GM18951 (cell line): Measurements from ENCODE around the gene LENG9.

Experiments used
- POLR2A ChIP-seq: IDR thresholded peaks from 4 replicates; pipeline ENCODE4 v1.6.1; 2011; ENCODE audit warnings: mild to moderate bottlenecking; ENCODE audit not compliant: insufficient read length, insufficient read depth; ENCODE audit errors: extremely low read depth
- in situ Hi-C: fragments of 300-500 bp; cut with MboI; formaldehyde crosslinking; loops from one replicate; pipeline ENCODE4 v1.12.0; 2022; ENCODE audit warnings: low sequenced_read_pairs, mixed read lengths, inconsistent platforms; ENCODE audit not compliant: unreplicated experiment

LENG9 gene

DNA sequence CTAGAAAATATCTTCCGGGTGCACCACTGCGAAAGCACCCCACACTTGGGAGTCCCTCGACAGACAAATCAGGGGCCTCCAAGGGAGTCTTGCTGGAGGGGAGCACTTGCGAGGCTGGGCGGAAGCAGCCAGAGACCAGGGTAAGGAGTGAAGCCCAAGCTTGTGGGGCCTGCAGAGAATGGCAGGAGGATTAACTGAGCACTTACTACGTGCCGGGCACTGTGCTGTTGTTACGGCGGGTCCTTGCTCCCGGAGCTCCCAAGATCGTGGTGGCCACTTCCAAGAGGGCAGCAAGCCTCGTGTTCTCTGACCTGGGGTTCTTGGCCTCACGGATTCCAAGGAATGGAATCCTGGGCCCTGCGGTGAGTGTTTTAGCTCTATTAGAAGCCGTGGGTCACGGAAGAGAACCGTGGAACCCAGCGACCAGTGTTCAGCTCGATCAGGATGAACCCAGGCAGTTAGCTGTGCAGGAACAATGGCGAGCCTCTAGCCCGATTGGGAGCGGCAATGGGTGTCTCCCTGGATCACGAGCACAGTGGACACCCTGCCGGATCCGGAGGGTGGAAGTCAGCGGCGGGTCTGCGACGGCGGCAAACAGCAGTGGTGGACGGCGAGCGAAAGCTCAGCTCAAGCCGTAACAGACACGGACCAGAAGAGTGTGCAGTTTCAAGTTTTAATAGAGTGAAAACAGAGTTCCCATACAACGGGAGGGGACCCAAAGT lies 38.8 kb downstream of the LENG9 start:
- in situ Hi-C loops: no loop called here
- no peak for TF ChIP-seq POLR2A

DNA sequence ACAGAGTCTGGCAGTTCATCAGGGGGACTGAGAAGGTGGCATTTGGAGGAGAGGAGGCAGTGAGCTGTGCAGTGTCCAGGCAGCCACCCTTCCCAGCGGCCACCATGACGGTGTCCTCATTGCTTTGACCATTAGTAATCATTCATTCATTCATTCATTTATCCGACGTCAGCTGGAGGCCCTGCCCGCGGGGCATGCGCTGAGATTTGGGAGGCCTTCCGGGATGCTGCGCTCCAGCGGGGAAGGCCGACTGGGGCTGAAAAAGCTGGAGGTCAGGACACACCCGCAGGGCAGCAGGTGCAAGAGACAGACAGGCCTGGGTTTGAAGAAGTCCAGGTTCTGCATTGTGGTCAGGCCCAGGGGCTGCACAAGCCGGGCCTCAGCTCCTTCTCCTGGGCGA lies 39.4 kb downstream of the LENG9 start:
- no peak for TF ChIP-seq POLR2A
- in situ Hi-C loops: no loop called here

DNA sequence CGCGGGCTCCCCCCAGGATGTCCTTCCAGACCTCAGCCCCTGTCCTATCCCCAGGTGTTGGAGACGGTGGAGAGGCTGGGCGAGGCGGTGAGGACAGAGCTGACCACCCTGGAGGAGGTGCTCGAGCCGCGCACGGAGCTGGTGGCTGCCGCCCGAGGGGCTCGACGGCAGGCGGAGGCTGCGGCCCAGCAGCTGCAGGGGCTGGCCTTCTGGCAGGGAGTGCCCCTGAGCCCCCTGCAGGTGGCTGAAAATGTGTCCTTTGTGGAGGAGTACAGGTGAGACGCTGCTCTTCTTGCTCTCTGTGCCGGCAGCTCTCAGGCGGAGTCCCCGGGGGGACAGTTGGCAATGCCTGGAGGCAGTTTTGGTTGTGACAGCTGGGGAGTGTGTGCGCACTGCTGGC lies 41.4 kb downstream of the LENG9 start:
- no peak for TF ChIP-seq POLR2A
- in situ Hi-C loops: no loop called here

DNA sequence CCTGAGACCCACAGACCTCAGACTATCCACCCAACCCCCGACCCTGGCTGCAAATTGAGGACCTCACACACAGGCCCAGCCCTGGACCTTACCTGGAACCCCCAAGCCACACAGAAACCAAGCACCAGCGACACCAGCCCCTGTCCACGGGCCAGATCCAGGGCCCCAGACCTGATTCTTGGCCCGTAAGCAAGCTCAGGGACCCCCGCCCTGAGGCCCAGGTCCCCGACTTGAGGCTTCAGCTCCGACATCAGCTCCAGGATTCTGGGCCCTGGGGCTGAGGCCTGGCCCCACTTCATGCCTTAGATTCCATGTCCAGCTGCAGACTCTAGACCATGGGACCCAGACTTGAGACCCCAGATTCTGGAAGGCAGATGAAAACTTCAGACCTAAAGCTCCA lies 42.1 kb downstream of the LENG9 start:
- TF ChIP-seq POLR2A: no peak
- in situ Hi-C loops: no loop called here

DNA sequence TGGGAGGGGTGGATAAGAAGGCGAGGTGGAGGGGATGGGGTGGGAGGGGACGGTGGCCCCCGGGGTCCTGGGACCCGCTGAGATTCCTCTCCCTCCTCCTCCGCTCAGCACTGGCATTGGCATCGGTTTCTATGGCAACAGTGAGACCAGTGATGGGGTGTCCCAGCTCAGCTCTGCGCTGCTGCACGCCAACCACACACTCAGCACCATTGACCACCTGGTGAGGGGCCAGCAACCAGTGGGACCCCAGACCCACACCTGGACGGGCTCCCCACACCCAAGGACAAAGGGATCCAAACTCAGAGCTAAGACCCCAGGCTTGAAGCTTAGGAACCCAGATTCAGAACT lies 42.4 kb downstream of the LENG9 start:
- in situ Hi-C loops: no loop called here

DNA sequence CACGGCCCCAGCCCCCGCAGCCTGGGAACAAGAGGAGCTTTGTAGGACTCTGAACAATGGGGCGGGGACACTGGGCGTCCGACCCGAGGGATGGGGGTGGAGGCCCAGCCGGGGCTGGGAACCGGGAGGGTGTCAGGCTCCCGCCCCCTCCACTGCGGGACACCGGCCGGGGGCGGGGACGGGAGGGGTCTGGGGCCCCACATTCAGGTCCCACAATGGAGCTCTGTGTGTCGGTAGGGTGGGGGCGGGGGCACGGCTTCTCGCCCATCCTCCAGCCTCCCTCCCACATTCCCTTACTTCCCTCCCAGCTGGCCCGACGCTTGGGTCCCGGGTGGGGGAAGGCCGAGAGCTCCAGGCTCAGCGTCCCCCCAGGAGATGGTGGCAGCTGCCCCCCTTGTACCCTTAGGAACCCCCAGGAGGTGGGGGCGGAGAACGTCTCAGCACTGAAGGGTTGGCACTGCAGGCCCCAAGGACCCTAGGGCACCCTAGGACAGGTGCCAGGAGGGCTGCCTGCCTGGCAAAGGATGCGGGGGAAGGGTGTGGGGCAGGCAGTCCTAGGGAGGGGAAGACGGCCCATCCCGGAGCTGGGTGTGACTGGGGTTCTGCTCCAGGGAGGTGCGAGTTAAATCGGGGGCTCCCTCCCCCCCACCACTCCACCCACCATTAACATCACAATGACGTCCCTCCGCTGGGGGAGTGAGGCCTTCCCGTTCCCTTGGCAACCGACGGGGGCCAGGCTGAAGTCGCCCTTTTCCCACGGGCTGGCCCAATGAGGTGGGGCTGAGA lies 43.0 kb downstream of the LENG9 start:
- in situ Hi-C loops: no loop called here
- no peak for TF ChIP-seq POLR2A

More for the DNA sequence above, 42.4 kb downstream of the LENG9 start:
- TF ChIP-seq POLR2A: no peak

DNA sequence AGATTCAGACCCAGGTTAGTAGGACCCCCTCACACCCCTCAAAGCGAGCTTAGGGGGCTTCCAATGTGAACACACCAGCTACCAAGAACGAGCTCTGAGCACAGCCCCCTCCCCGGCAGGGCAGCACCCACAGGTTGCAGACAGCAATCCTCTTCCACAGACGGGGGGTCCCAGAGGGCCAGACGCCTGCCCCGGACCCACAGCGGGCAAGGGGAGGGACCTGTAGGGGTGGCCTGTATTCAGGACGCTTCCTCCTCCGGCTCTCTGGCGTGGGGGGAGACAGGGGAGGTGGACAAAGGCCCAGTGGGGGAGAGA lies 43.6 kb downstream of the LENG9 start:
- in situ Hi-C loops: no loop called here
- no peak for TF ChIP-seq POLR2A

DNA sequence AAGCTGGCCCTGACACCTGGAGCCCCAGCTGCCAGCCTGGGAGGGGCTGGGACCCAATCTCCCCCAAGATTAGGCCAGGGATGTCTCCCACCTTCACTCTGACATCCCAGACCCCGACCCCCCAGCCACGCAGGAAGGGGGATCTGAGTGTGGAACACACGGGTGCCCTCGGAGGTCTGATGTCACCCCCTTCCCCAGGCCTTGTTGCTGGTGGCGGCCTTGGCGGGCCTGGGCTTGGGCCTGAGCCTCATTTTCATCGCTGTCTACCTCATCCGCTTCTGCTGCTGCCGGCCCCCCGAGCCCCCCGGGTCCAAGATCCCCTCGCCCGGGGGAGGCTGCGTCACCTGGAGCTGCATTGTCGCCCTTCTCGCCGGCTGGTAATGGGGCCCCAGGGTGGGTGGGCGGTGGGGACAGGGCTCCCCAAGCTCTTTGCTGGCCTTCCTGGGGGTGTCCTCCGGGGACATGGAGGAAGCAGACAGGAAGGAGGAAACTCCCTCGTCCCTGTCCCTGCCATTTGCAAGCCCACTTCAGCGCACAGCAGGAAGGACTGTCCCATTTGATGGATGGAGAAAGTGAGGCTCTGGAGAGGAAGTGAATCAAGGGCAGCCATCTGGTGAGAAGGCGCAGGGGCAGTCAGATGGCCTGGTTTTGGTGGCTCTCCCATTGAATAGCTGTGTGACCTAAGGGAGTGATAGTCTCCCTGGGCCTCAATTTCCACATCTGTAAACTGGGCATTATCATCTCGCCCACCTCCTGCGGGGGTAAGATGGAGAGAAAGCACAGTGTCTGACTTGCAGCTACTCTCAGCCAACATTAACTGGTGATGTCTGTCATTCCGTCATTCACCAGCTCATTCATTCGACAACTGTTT lies 44.4 kb downstream of the LENG9 start:
- no peak for TF ChIP-seq POLR2A
- in situ Hi-C loops: no loop called here

DNA sequence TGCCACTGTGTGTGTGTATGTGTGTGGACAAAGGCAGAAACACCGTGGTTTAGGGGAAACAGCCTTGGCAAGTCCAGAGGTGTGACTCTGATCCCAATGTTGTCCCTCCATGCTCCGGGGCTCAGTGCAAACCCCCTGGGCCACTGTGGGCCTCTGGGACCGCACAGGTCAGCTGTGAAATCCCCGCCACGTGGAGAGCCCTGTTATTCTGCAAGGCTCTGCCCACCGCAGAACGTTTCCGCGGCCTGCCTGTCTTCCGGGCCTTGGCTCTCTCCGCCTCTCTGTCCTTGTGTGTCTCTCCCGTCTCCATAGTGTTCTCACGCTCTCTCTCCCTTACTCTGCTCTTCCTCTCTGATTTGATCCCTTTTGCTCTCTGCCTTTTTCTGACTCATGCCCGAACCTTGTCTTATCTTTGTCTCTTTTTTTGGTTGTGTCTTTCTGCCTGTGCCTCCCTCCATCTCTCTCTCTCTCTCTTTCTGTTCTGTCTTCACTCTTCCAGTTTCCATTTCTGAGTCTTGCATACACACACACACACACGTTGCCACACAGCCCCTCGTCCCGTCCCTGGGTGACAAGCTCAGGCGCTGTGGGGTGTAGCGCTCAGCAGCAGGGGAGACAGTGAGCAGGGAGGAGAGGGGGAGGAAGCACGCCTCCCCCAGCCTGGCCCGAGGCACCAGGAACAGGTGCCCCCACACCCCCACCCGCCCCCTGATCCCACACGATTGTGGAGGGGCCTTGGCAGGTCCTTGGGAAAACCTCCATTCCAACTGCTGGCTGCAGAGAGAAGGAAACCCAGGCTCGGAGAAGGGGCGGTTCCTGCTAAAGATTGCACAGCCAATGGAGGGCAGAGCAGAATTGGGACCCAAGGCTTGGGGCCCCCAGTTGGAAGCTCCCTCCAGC lies 45.3 kb downstream of the LENG9 start:
- in situ Hi-C loops: no loop called here
- no peak for TF ChIP-seq POLR2A

DNA sequence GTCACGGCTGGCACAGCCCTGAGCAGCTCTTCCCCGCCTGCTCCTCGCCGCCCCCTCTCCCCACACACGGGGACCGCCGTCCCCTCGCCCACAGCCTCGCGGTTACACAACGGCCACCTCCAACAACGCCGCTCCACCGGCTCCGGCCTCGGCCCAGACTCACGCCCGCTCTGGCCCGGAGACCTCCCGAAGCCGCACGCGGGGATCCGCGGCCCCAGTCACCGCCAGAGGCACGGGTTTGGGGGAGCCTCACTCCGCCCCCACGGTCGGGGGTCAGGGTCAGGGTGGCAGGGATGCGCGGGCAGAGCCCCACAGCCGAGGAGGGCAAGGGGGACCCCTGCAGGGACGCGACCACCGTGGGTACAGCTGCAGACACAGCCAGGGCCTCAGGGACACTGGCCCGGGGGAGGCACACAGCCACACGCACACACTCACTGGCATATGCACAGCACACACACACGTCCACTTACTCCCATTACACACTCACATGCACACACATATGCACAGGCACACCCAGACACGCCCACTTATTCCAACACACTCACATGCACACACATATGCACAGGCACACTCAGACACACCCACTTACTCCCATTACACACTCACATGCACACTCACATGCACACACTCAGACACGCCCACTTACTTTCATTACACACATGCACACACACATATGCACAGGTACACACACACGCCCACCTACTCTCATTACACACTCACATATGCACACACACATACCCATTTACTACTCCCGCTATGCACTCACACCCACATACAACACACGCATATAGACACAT lies 46.7 kb downstream of the LENG9 start:
- TF ChIP-seq POLR2A: no peak
- in situ Hi-C loops: no loop called here

DNA sequence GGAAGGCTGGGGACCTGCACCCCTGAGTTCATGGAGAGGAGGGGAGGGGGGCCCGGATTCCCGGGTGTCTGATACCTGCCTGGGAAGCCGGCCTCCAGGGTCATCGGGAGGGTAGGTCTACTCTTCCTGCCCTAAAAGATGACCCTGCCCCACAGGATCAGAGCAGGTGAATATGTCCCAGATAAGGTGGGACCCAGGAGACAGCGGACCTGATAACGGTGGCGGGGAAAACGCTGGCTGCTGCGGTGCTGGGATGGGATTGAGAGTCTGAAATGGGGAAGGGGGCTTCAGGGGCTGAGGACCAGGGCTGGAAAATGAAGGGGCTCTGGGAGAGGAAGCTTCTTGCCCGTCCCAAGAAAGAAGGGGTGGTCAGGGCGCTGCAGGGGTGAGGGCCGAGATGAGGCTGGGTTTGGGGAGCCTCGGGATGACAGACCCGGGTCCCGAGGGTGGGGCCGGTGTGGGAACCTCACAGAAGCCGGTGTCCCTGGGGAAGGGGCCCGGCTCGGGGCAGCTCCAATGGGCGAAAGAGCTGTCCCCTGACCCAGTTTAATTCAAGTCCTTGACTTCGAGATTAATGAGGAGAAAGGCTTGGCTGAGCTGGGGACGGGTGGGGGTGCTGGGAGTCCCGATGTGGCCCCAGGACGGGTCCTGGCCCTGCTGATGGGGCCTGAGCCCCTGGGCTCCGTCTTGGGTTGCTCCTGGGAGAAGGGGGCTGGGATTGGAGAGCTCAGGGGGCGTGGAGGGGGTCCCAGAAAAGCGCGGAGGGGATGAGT lies 47.5 kb downstream of the LENG9 start:
- no peak for TF ChIP-seq POLR2A

More for the DNA sequence above, 47.5 kb downstream of the LENG9 start:
- in situ Hi-C loops: no loop called here
